ENCODE results near the gene ST8SIA6.
"Not testable (repeated sequence)": the region's sequence is repeated elsewhere in the genome, so short reads cannot be mapped to it uniquely, and the experiment has no call there.

Gene ST8SIA6

GRCh38 chr10:17456032-17456548 is 1.7 kb upstream of the ST8SIA6 start:
- no peak for DNase-seq

GRCh38 chr10:17455015-17455520 is 673 bp upstream of the ST8SIA6 start:
- no peak for DNase-seq

DNA sequence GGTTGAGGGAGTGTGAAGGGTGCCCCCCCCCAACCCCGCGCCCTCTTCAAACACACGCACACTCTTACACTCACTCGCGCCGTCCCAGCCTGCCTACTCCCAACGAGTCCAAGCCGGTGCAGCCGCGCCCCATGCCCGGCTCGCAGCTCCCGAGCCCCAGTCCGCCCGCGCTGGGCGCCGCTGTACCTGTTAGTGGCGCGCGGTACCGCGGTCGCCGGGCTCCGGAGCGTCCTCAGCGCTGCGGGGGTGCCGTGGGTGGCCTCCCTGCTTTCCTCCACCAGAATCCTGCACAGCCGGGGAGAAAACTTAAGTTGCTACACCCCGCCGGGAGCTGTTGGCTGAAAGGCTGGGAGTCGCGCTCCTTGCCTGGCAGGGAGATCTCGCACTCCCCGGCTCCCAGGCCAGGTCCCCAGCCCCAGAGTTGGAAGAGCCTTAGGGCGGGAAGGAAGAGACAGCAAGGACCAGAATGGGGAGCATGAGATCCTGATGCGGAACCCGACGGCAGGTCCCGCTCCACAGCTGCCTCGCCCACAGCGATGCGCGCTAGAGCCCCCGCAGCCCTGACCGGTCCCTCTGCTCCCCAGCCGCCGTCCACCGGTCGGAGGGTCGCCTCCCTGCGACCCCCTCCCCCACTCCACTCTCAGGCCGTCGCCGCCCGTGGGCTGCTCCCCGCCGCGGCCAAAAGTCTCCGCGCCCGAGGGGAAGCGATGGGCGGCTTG is 863 bp downstream of the ST8SIA6 start:
- peak; percentile 14 for DNase-seq

DNA sequence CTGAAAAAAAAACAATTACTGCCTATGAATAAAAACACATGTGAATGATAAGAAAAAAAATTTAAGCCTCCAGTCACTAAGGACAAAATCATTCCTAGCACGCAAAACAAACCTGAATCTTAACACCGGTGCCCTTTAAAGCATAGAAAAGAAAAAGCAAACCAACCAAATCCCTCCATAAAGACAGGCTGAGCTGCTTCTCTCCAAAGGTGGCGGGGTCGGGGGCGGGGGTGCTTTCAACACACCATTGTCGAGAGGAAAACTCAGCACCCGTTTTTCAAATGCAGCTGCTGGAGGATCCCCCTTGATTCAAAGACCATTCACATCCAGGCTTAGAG is 1.4 kb downstream of the ST8SIA6 start:
- no peak for DNase-seq

GRCh38 chr10:17452060-17452841 is 2.1 kb downstream of the ST8SIA6 start:
- no peak for DNase-seq

- DNase-seq = no peak
These were observed 4.4 kb downstream of the ST8SIA6 start for GRCh38 chr10:17450024-17450423.

GRCh38 chr10:17445400-17445998 is 8.9 kb downstream of the ST8SIA6 start:
- DNase-seq = no peak

- DNase-seq = no peak
These were observed 10.0 kb downstream of the ST8SIA6 start for GRCh38 chr10:17444388-17444714.

GRCh38 chr10:17443707-17444387 is 10.5 kb downstream of the ST8SIA6 start:
- no peak for DNase-seq

- no peak for DNase-seq
These were observed 15.8 kb downstream of the ST8SIA6 start for GRCh38 chr10:17438583-17438982.

DNA sequence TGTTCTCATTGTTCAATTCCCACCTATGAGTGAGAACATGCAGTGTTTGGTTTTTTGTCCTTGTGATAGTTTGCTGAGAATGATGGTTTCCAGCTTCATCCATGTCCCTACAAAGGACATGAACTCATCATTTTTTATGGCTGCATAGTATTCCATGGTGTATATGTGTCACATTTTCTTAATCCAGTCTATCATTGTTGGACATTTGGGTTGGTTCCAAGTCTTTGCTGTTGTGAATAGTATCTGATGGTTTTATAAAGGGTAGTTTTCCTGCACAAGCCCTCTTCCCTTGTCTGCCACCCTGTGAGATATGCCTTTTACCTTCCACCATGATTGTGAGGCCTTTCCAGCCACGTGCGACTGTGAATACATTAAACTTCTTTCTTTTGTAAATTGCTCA is 17.8 kb downstream of the ST8SIA6 start:
- not testable (repeated sequence) for DNase-seq

- DNase-seq = no peak
These were observed 18.4 kb downstream of the ST8SIA6 start for GRCh38 chr10:17435953-17436352.

- DNase-seq = no peak
These were observed 19.2 kb downstream of the ST8SIA6 start for GRCh38 chr10:17435187-17435586.

GRCh38 chr10:17432723-17433122 is 21.7 kb downstream of the ST8SIA6 start:
- no peak for DNase-seq

DNA sequence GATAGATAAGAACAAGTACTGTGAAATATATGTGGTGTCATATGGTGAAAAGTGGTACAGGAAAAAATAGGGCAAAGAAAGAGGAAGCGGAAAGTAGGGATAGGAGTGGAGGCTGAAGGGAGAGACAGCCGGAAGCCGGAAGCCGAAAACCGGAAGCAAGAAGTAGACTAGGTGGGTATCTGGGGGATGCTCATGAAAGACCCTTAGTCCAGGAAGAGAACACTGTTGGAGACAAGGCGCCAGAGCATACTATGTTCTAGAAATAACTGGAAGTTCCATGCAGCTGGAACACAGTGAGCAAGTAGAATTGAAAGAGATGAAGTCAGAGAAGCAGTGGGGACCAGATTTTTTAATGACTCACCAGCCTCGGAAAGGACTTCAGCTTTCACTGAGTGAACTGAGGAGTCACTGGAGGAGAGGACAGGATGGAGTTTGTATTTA is 22.5 kb downstream of the ST8SIA6 start:
- DNase-seq = no peak

DNA sequence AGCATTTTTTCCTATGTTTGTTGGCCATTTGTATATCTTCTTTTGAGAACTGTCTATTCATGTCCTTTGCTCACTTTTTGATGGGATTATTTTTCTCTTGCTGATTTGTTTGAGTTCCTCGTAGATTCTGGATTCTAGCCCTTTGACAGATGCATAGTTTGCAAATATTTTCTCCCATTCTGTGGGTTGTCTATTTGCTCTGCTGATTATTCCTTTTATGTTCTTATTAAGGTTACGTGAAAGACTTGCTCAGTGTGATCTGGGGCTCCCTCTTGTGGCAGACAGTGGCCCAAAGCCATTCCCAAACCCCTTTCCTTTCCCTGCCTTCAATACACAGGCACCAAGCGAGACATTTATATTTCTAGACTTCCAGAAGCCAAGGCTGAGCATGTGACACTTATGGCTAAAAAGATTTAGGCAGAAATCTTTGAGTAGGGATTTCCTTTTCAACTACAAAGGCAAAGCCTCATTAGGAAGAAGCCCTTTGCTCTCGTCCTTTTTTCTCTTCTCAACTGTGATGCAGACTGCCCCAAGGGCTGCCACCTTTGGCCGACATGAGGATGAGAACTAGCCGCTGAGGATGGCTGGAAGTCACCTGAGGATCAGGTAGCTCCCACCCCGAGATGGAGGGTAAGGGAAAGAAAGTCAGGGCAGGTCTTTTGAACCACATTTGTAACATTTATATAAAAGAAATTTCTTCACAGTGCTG is 23.6 kb downstream of the ST8SIA6 start:
- DNase-seq = no peak

GRCh38 chr10:17429490-17429889 is 24.9 kb downstream of the ST8SIA6 start:
- DNase-seq = no peak

- DNase-seq = peak; percentile 38
These were observed 25.9 kb downstream of the ST8SIA6 start for GRCh38 chr10:17428351-17429097.

- DNase-seq = no peak
These were observed 26.6 kb downstream of the ST8SIA6 start for GRCh38 chr10:17427666-17428350.

DNA sequence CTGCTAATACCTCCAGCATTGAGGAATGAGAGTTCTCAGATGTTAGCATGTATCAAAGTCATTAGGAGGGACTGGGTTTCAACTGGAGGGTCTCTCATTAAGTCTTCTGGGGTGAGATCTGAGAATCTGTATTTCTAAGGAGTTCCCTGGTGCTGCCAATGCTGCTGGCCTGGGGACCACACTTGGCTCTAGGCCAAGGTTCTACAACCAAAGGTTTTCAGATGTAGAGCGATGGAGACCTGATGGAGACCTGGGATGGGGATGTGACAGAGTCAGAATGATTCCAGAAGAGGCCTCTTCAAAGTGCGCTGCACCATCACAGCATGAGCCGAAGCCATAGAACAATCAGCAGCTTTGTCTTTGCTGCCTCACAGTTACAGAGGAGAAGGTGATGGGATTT is 27.2 kb downstream of the ST8SIA6 start:
- DNase-seq = no peak

GRCh38 chr10:17426263-17426750 is 28.1 kb downstream of the ST8SIA6 start:
- DNase-seq = no peak
